Measurements from ENCODE around the gene DPP4.

DPP4 gene

DNA sequence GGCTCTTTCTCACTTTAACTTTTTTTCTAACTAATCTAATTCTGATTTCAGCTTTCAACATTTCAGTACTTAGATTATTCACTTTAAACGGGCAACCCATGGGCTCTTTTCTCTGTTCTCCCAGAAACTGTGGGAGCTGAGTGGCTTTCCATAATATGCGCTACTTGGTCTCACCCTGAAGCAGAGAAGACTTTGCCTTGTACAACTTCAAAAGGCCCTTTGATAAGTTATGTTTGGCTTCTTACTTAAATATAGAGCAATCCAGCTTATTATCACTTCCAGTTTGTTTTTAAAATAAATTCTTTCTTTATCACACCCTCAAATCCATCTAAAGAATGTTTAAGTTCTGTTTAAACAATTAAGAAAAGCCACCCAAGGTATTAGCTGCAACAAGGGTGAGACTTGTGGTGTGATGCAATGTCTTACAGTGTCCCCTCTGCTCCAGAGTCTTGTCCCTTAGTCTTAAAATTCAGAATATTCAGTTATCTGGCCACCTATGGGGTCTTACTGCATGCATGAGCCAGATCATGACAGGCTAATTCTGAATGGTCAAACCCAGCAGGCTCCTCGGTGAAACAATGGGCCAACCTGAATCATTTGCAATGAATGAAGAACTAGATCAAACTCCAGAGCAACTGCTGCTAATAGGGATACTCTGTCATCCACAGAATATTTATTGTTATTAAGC lies 39.2 kb upstream of the DPP4 start:
- no peaks in the 10 kb centered on the region for H4K20me1 ChIP-seq (ENCODE audit: insufficient read depth, low read length)
- no peak for DNase-seq
- H3K4me2 ChIP-seq (ENCODE audit: insufficient read depth, low read length) = no peak overlapping the region
- H3K4me3 ChIP-seq (ENCODE audit: low read depth in 1 of 2, low read length in 2 of 2) = no peak overlapping the region
- no peak overlapping the region; the same call in 1 of the 2 replicates for H2AFZ ChIP-seq (ENCODE audit: low read depth, low read length)
- TF ChIP-seq EZH2 (IDR thresholded peaks at IDR 0.05; ENCODE audit: borderline replicate concordance, low read depth, low read length, severe bottlenecking) = no peak
- TF ChIP-seq, protein P1, sequence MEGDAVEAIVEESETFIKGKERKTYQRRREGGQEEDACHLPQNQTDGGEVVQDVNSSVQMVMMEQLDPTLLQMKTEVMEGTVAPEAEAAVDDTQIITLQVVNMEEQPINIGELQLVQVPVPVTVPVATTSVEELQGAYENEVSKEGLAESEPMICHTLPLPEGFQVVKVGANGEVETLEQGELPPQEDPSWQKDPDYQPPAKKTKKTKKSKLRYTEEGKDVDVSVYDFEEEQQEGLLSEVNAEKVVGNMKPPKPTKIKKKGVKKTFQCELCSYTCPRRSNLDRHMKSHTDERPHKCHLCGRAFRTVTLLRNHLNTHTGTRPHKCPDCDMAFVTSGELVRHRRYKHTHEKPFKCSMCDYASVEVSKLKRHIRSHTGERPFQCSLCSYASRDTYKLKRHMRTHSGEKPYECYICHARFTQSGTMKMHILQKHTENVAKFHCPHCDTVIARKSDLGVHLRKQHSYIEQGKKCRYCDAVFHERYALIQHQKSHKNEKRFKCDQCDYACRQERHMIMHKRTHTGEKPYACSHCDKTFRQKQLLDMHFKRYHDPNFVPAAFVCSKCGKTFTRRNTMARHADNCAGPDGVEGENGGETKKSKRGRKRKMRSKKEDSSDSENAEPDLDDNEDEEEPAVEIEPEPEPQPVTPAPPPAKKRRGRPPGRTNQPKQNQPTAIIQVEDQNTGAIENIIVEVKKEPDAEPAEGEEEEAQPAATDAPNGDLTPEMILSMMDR (IDR thresholded peaks at IDR 0.05; ENCODE audit: borderline replicate concordance, extremely low read depth, low read length, poor library complexity, severe bottlenecking) = no peak
- H3K27ac ChIP-seq (ENCODE audit: low read length) = no peak overlapping the region; the same call in 1 of the 2 replicates
- H3K4me1 ChIP-seq (ENCODE audit: insufficient read depth, low read length) = peaks cover 19% of the 10 kb centered on the region
- ATAC-seq (ENCODE audit: insufficient read depth, low read depth) = no peak
- H3K36me3 ChIP-seq (ENCODE audit: insufficient read depth, low read length) = no peaks in the 10 kb centered on the region
- H3K27me3 ChIP-seq (ENCODE audit: insufficient read depth, low read length, poor library complexity) = no peaks in the 10 kb centered on the region
- no peak overlapping the region for H3K9ac ChIP-seq (ENCODE audit: low read depth, low read length)
- no peaks in the 10 kb centered on the region for H3K79me2 ChIP-seq (ENCODE audit: insufficient read depth, low read length)
- H3K9me3 ChIP-seq (ENCODE audit: insufficient read depth, low read length, severe bottlenecking) = peaks cover 6% of the 10 kb centered on the region

- no peaks in the 10 kb centered on the region for H3K36me3 ChIP-seq (ENCODE audit: insufficient read depth, low read length)
- no peak overlapping the region for H3K27ac ChIP-seq (ENCODE audit: low read length)
- H3K9ac ChIP-seq (ENCODE audit: low read depth, low read length) = no peak overlapping the region
- DNase-seq (no peak), ATAC-seq (ENCODE audit: insufficient read depth, low read depth) (no peak)
- H4K20me1 ChIP-seq (ENCODE audit: insufficient read depth, low read length) = no peaks in the 10 kb centered on the region
- no peaks in the 10 kb centered on the region for H3K27me3 ChIP-seq (ENCODE audit: insufficient read depth, low read length, poor library complexity)
- H2AFZ ChIP-seq (ENCODE audit: low read depth, low read length) = no peak overlapping the region
- H3K9me3 ChIP-seq (ENCODE audit: insufficient read depth, low read length, severe bottlenecking) = peaks cover 6% of the 10 kb centered on the region
- TF ChIP-seq EZH2 (IDR thresholded peaks at IDR 0.05; ENCODE audit: borderline replicate concordance, low read depth, low read length, severe bottlenecking) = no peak
- TF ChIP-seq, protein P1 (IDR thresholded peaks at IDR 0.05; ENCODE audit: borderline replicate concordance, extremely low read depth, low read length, poor library complexity, severe bottlenecking) = no peak
- no peak overlapping the region for H3K4me3 ChIP-seq (ENCODE audit: low read depth in 1 of 2, low read length in 2 of 2)
- peaks cover 19% of the 10 kb centered on the region for H3K4me1 ChIP-seq (ENCODE audit: insufficient read depth, low read length)
- no peaks in the 10 kb centered on the region for H3K79me2 ChIP-seq (ENCODE audit: insufficient read depth, low read length)
- no peak overlapping the region for H3K4me2 ChIP-seq (ENCODE audit: insufficient read depth, low read length)
Observed at GRCh38 chr2:162111958-162112850, 38.2 kb upstream of the DPP4 start.

- Histone ChIP-seq H3K79me2 (ENCODE audit: insufficient read depth, low read length) (no peaks in the 10 kb centered on the region), H3K27ac (ENCODE audit: low read length) (no peak overlapping the region), H3K27me3 (ENCODE audit: insufficient read depth, low read length, poor library complexity) (no peaks in the 10 kb centered on the region), H3K9ac (ENCODE audit: low read depth, low read length) (no peak overlapping the region), H2AFZ (ENCODE audit: low read depth, low read length) (no peak overlapping the region), H3K4me1 (ENCODE audit: insufficient read depth, low read length) (no peaks in the 10 kb centered on the region), H3K9me3 (ENCODE audit: insufficient read depth, low read length, severe bottlenecking) (no peaks in the 10 kb centered on the region), H4K20me1 (ENCODE audit: insufficient read depth, low read length) (no peaks in the 10 kb centered on the region), H3K4me3 (ENCODE audit: low read depth in 1 of 2, low read length in 2 of 2) (no peak overlapping the region), H3K4me2 (ENCODE audit: insufficient read depth, low read length) (no peak overlapping the region), H3K36me3 (ENCODE audit: insufficient read depth, low read length) (no peaks in the 10 kb centered on the region)
- no peak for DNase-seq
- ATAC-seq (ENCODE audit: insufficient read depth, low read depth) = no peak
- TF ChIP-seq EZH2 (IDR thresholded peaks at IDR 0.05; ENCODE audit: borderline replicate concordance, low read depth, low read length, severe bottlenecking) = no peak
- TF ChIP-seq, protein P1 (IDR thresholded peaks at IDR 0.05; ENCODE audit: borderline replicate concordance, extremely low read depth, low read length, poor library complexity, severe bottlenecking) = no peak
Observed at GRCh38 chr2:162107361-162107901, 33.4 kb upstream of the DPP4 start.

Data from DND-41 (cell line).